ENCODE results near the gene LIPG.

DNA sequence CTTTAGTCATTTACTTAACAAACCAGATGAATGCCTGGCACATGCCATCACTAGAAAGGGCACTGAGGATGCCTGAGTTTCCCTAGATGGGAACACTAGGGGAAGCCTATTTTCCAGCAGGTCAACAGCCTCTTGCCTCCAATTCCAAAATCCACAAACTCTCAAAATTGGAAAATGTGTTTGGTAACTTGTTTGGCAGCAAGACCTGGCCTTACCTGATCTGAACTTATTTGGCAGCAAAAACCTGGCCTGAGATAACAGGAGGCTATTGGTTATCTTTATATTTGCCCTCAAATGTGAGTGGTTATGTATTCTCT is 2.6 kb downstream of the LIPG start:
- TF ChIP-seq, protein P1, sequence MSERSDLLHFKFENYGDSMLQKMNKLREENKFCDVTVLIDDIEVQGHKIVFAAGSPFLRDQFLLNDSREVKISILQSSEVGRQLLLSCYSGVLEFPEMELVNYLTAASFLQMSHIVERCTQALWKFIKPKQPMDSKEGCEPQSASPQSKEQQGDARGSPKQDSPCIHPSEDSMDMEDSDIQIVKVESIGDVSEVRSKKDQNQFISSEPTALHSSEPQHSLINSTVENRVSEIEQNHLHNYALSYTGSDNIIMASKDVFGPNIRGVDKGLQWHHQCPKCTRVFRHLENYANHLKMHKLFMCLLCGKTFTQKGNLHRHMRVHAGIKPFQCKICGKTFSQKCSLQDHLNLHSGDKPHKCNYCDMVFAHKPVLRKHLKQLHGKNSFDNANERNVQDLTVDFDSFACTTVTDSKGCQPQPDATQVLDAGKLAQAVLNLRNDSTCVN (tag by site-specific recombination; optimal IDR thresholded peaks at IDR 0.05), result no peak
- TF ChIP-seq, protein P2, sequence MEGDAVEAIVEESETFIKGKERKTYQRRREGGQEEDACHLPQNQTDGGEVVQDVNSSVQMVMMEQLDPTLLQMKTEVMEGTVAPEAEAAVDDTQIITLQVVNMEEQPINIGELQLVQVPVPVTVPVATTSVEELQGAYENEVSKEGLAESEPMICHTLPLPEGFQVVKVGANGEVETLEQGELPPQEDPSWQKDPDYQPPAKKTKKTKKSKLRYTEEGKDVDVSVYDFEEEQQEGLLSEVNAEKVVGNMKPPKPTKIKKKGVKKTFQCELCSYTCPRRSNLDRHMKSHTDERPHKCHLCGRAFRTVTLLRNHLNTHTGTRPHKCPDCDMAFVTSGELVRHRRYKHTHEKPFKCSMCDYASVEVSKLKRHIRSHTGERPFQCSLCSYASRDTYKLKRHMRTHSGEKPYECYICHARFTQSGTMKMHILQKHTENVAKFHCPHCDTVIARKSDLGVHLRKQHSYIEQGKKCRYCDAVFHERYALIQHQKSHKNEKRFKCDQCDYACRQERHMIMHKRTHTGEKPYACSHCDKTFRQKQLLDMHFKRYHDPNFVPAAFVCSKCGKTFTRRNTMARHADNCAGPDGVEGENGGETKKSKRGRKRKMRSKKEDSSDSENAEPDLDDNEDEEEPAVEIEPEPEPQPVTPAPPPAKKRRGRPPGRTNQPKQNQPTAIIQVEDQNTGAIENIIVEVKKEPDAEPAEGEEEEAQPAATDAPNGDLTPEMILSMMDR (tag by site-specific recombination; IDR thresholded peaks at IDR 0.05), result no peak
- TF ChIP-seq, protein P3, sequence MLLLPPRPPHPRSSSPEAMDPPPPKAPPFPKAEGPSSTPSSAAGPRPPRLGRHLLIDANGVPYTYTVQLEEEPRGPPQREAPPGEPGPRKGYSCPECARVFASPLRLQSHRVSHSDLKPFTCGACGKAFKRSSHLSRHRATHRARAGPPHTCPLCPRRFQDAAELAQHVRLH (tag by site-specific recombination; IDR thresholded peaks at IDR 0.05), result no peak
- no peak for TF ChIP-seq TCF7L2 (IDR thresholded peaks at IDR 0.05; ENCODE audit: borderline replicate concordance, low read depth, low read length)
- TF ChIP-seq SCRT1 (tag by site-specific recombination; IDR thresholded peaks at IDR 0.05; ENCODE audit: borderline replicate concordance), result no peak
- TF ChIP-seq ZNF114 (tag by site-specific recombination; IDR thresholded peaks at IDR 0.05), result no peak
- TF ChIP-seq ZNF626 (tag by site-specific recombination; IDR thresholded peaks at IDR 0.05), result no peak
- TF ChIP-seq ZEB2 (tag by site-specific recombination; IDR thresholded peaks at IDR 0.05), result no peak
- TF ChIP-seq ZFP37 (tag by site-specific recombination; IDR thresholded peaks at IDR 0.05), result no peak
- TF ChIP-seq ZBTB48 (tag by site-specific recombination; IDR thresholded peaks at IDR 0.05), result no peak
